Stimulated activated naive B cell treated with anti-CD40 and anti-IgM and Interleukin-4, amounts not matched to agents 10 μg/mL and 1 μg/mL and 100 μg/mL, for 72 hours (primary cell): ENCODE measurements around the gene ZRANB1.

Experiments
- ATAC-seq, 2 donors: fragments of 150-1000 bp; cut with Tn5 transposase; replicated peaks; 2 replicates each; pipeline ENCODE4 v1.10.0; 2021; ENCODE audit warnings: moderate library complexity in 1 of 2
- DNase-seq: peaks from one replicate; pipeline ENCODE4 v3.0.0; 2021
- H3K27ac Mint-ChIP-seq: one replicate; pipeline ENCODE4 v1.8.0; 2022; ENCODE audit warnings: mild to moderate bottlenecking, mixed read lengths
- H3K27me3 Mint-ChIP-seq, 2 donors: one replicate each; pipeline ENCODE4 v1.8.0; 2022; ENCODE audit warnings: mixed read lengths in 2 of 2
- H3K36me3 Mint-ChIP-seq, 2 donors: one replicate each; pipeline ENCODE4 v1.8.0; 2022; ENCODE audit warnings: mixed read lengths in 2 of 2, mild to moderate bottlenecking in 1 of 2
- H3K4me1 Mint-ChIP-seq, 2 donors: one replicate each; pipeline ENCODE4 v1.8.0; 2022; ENCODE audit warnings: mixed read lengths in 2 of 2, mild to moderate bottlenecking in 1 of 2
- H3K4me3 Mint-ChIP-seq, 2 donors: one replicate each; pipeline ENCODE4 v1.8.0; 2022; ENCODE audit warnings: mild to moderate bottlenecking in 2 of 2, mixed read lengths in 2 of 2, moderate library complexity in 1 of 2
- H3K9me3 Mint-ChIP-seq, 2 donors: one replicate each; pipeline ENCODE4 v1.8.0; 2022; ENCODE audit warnings: mixed read lengths in 2 of 2, mild to moderate bottlenecking in 1 of 2

ZRANB1 gene

GRCh38 chr10:124941823-124942222 lies at the start of gene ZRANB1:
Gene ZRANB1, plus strand, starts transcription at chr10:124942123. Its CDS starts 371 bp downstream, at chr10:124942494.
- no peaks in the 10 kb centered on the region for H3K27me3 Mint-ChIP-seq
- peaks cover 19 to 49% of the 10 kb centered on the region in 2 donors for H3K4me1 Mint-ChIP-seq
- DNase-seq: no peak
- H3K36me3 Mint-ChIP-seq: peaks cover 12 to 18% of the 10 kb centered on the region in 2 donors
- ATAC-seq: no peak
- peak within 1 kb of the TSS in 1 of 2 donors; percentile 2 for H3K4me3 Mint-ChIP-seq
- no peak within 1 kb of the TSS for H3K27ac Mint-ChIP-seq
- no peaks in the 10 kb centered on the region for H3K9me3 Mint-ChIP-seq

- ATAC-seq: no peak
- no peaks in the 10 kb centered on the region for H3K36me3 Mint-ChIP-seq
- no peaks in the 10 kb centered on the region for H3K9me3 Mint-ChIP-seq
- no peaks in the 10 kb centered on the region for H3K4me1 Mint-ChIP-seq
- H3K27me3 Mint-ChIP-seq: peaks cover 0 to 8% of the 10 kb centered on the region in 2 donors
- H3K27ac Mint-ChIP-seq: no peak overlapping the region
- H3K4me3 Mint-ChIP-seq: no peak overlapping the region
- DNase-seq: no peak
Observed at GRCh38 chr10:124892905-124893304, 49.0 kb upstream of the ZRANB1 start.

- H3K36me3 Mint-ChIP-seq: no peaks in the 10 kb centered on the region
- DNase-seq (no peak), ATAC-seq (no peak)
- H3K27ac Mint-ChIP-seq: no peak overlapping the region
- H3K27me3 Mint-ChIP-seq: peaks cover 6 to 21% of the 10 kb centered on the region in 2 donors
- no peaks in the 10 kb centered on the region for H3K4me1 Mint-ChIP-seq
- H3K9me3 Mint-ChIP-seq: no peaks in the 10 kb centered on the region
- H3K4me3 Mint-ChIP-seq: no peak overlapping the region
Observed at GRCh38 chr10:124894569-124895215, 47.2 kb upstream of the ZRANB1 start.

- no peaks in the 10 kb centered on the region for H3K36me3 Mint-ChIP-seq
- DNase-seq: no peak
- no peaks in the 10 kb centered on the region for H3K9me3 Mint-ChIP-seq
- H3K27ac Mint-ChIP-seq: no peak overlapping the region
- H3K4me1 Mint-ChIP-seq: no peaks in the 10 kb centered on the region
- H3K4me3 Mint-ChIP-seq: no peak overlapping the region
- peaks cover 6 to 21% of the 10 kb centered on the region in 2 donors for H3K27me3 Mint-ChIP-seq
- no peak for ATAC-seq
Observed at GRCh38 chr10:124896751-124897150, 45.2 kb upstream of the ZRANB1 start.

- H3K4me1 Mint-ChIP-seq: no peaks in the 10 kb centered on the region
- H3K36me3 Mint-ChIP-seq: no peaks in the 10 kb centered on the region
- H3K27me3 Mint-ChIP-seq: peaks cover 6 to 29% of the 10 kb centered on the region in 2 donors
- DNase-seq (no peak), ATAC-seq (no peak)
- H3K9me3 Mint-ChIP-seq: no peaks in the 10 kb centered on the region
- H3K27ac Mint-ChIP-seq: no peak overlapping the region
- H3K4me3 Mint-ChIP-seq: no peak overlapping the region
Observed at GRCh38 chr10:124898471-124898870, 43.5 kb upstream of the ZRANB1 start.

GRCh38 chr10:124899151-124899550 lies 42.8 kb upstream of the ZRANB1 start:
- DNase-seq (no peak), ATAC-seq (no peak)
- Mint-ChIP-seq H3K36me3 (no peaks in the 10 kb centered on the region), H3K4me1 (no peaks in the 10 kb centered on the region), H3K27me3 (peaks cover 6 to 34% of the 10 kb centered on the region in 2 donors), H3K9me3 (no peaks in the 10 kb centered on the region), H3K27ac (no peak overlapping the region), H3K4me3 (no peak overlapping the region)

GRCh38 chr10:124902462-124902861 lies 39.5 kb upstream of the ZRANB1 start:
- H3K9me3 Mint-ChIP-seq: no peaks in the 10 kb centered on the region
- peaks cover 11 to 34% of the 10 kb centered on the region in 2 donors for H3K27me3 Mint-ChIP-seq
- H3K4me1 Mint-ChIP-seq: no peaks in the 10 kb centered on the region
- no peak for DNase-seq
- ATAC-seq: no peak
- no peak overlapping the region for H3K27ac Mint-ChIP-seq
- H3K36me3 Mint-ChIP-seq: no peaks in the 10 kb centered on the region
- H3K4me3 Mint-ChIP-seq: no peak overlapping the region

GRCh38 chr10:124903111-124903510 lies 38.8 kb upstream of the ZRANB1 start:
- H3K4me3 Mint-ChIP-seq: no peak overlapping the region
- H3K27ac Mint-ChIP-seq: no peak overlapping the region
- H3K27me3 Mint-ChIP-seq: peaks cover 16 to 39% of the 10 kb centered on the region in 2 donors
- H3K36me3 Mint-ChIP-seq: no peaks in the 10 kb centered on the region
- no peaks in the 10 kb centered on the region for H3K4me1 Mint-ChIP-seq
- DNase-seq (no peak), ATAC-seq (no peak)
- no peaks in the 10 kb centered on the region for H3K9me3 Mint-ChIP-seq

- Mint-ChIP-seq H3K4me1 (no peaks in the 10 kb centered on the region), H3K4me3 (no peak overlapping the region), H3K27ac (no peak overlapping the region), H3K27me3 (peaks cover 10 to 26% of the 10 kb centered on the region in 2 donors), H3K36me3 (no peaks in the 10 kb centered on the region), H3K9me3 (no peaks in the 10 kb centered on the region)
- DNase-seq: no peak
- ATAC-seq: no peak
Observed at GRCh38 chr10:124904796-124905195, 37.1 kb upstream of the ZRANB1 start.

GRCh38 chr10:124906551-124907001 lies 35.3 kb upstream of the ZRANB1 start:
- H3K27me3 Mint-ChIP-seq: peaks cover 15 to 28% of the 10 kb centered on the region in 2 donors
- peaks cover 2 to 5% of the 10 kb centered on the region in 2 donors for H3K4me1 Mint-ChIP-seq
- ATAC-seq: no peak
- H3K4me3 Mint-ChIP-seq: no peak overlapping the region
- no peaks in the 10 kb centered on the region for H3K9me3 Mint-ChIP-seq
- no peak for DNase-seq
- no peaks in the 10 kb centered on the region for H3K36me3 Mint-ChIP-seq
- H3K27ac Mint-ChIP-seq: no peak overlapping the region

GRCh38 chr10:124909563-124909962 lies 32.4 kb upstream of the ZRANB1 start:
- no peaks in the 10 kb centered on the region for H3K9me3 Mint-ChIP-seq
- H3K27me3 Mint-ChIP-seq: peaks cover 25 to 27% of the 10 kb centered on the region in 2 donors
- peaks cover 7 to 12% of the 10 kb centered on the region in 2 donors for H3K4me1 Mint-ChIP-seq
- H3K36me3 Mint-ChIP-seq: no peaks in the 10 kb centered on the region
- ATAC-seq (no peak), DNase-seq (no peak)
- H3K27ac Mint-ChIP-seq: no peak overlapping the region
- no peak overlapping the region for H3K4me3 Mint-ChIP-seq

- DNase-seq: no peak
- ATAC-seq: no peak
- Mint-ChIP-seq H3K9me3 (no peaks in the 10 kb centered on the region), H3K4me1 (peaks cover 7 to 20% of the 10 kb centered on the region in 2 donors), H3K27ac (no peak overlapping the region), H3K4me3 (no peak overlapping the region), H3K27me3 (peaks cover 25 to 27% of the 10 kb centered on the region in 2 donors), H3K36me3 (no peaks in the 10 kb centered on the region)
Observed at GRCh38 chr10:124911124-124912067, 30.5 kb upstream of the ZRANB1 start.

GRCh38 chr10:124912101-124912886 lies 29.6 kb upstream of the ZRANB1 start:
- no peak overlapping the region for H3K27ac Mint-ChIP-seq
- ATAC-seq: no peak
- peaks cover 21 to 22% of the 10 kb centered on the region in 2 donors for H3K27me3 Mint-ChIP-seq
- H3K36me3 Mint-ChIP-seq: no peaks in the 10 kb centered on the region
- no peaks in the 10 kb centered on the region for H3K9me3 Mint-ChIP-seq
- no peak overlapping the region for H3K4me3 Mint-ChIP-seq
- no peak for DNase-seq
- H3K4me1 Mint-ChIP-seq: peaks cover 7 to 20% of the 10 kb centered on the region in 2 donors

- H3K4me1 Mint-ChIP-seq: peaks cover 13 to 28% of the 10 kb centered on the region in 2 donors
- H3K27me3 Mint-ChIP-seq: peaks cover 16% of the 10 kb centered on the region in 2 donors
- no peak for DNase-seq
- H3K4me3 Mint-ChIP-seq: no peak overlapping the region
- H3K27ac Mint-ChIP-seq: no peak overlapping the region
- H3K36me3 Mint-ChIP-seq: no peaks in the 10 kb centered on the region
- H3K9me3 Mint-ChIP-seq: no peaks in the 10 kb centered on the region
- no peak for ATAC-seq
Observed at GRCh38 chr10:124913167-124913566, 28.8 kb upstream of the ZRANB1 start.
